Cardiac muscle cell (in vitro differentiated cells and primary cell): ENCODE data around the gene ZNF764. TPM values are rescaled to one million over a fixed set of nuclear protein-coding genes. Genes with fewer than 3 reads are reported as not detected.
A peak's percentile ranks its signal among the peaks of the same experiment; 100 is the strongest.

Source experiments
- DNase-seq, 2 donors: peaks; one replicate each; pipeline versions ENCODE4 v3.0.0 to v3.0.0-alpha.2; 2010 to 2017; ENCODE audit warnings: low read depth in 1 of 2, low spot score in 1 of 2
- H3K27ac ChIP-seq: fragments of 200-600 bp; sonication (generic); 2 replicates; pipeline ENCODE4 v1.5.1; 2016
- H3K27me3 ChIP-seq: fragments of 200-600 bp; sonication (generic); 2 replicates; pipeline ENCODE4 v1.6.0; 2016; ENCODE audit warnings: control low read depth
- H3K36me3 ChIP-seq: fragments of 200-600 bp; sonication (generic); 2 replicates; pipeline ENCODE4 v1.5.1; 2016; ENCODE audit warnings: control low read depth
- H3K4me1 ChIP-seq: fragments of 200-600 bp; sonication (generic); 2 replicates; pipeline ENCODE4 v1.8.1; 2017; ENCODE audit warnings: low read depth, mild to moderate bottlenecking, mixed run types
- H3K4me3 ChIP-seq: fragments of 200-600 bp; sonication (generic); 2 replicates; pipeline ENCODE4 v1.5.1; 2016; ENCODE audit warnings: mild to moderate bottlenecking
- H3K9me3 ChIP-seq: fragments of 200-600 bp; sonication (generic); 2 replicates; pipeline ENCODE4 v1.5.1; 2017; ENCODE audit warnings: low read depth, mild to moderate bottlenecking, control low read depth
- polyA plus RNA-seq: library from polyadenylated mRNA; unstranded; fragments of >200 nt; fragmentation: Nextera tagmentation; extraction: Ambion mirVana; gene quantifications from 2 replicates; pipeline ENCODE4 v1.2.1, GENCODE V29; 2016
- total RNA-seq: library from RNA; depleted of rRNA; stranded (reverse); fragments of >200 nt; gene quantifications from 2 replicates; pipeline ENCODE4 v1.2.3, GENCODE V29; 2016
- TF ChIP-seq, protein P1 (sequence below): IDR thresholded peaks from 2 replicates; pipeline ENCODE4 v1.5.1; 2012; ENCODE audit warnings: low read depth, mild to moderate bottlenecking, low read length

ZNF764 gene
- total and polyA plus RNA-seq, 2 experiments from 2014 or later = 12.0 to 34.7 TPM

- TF ChIP-seq, protein P1, sequence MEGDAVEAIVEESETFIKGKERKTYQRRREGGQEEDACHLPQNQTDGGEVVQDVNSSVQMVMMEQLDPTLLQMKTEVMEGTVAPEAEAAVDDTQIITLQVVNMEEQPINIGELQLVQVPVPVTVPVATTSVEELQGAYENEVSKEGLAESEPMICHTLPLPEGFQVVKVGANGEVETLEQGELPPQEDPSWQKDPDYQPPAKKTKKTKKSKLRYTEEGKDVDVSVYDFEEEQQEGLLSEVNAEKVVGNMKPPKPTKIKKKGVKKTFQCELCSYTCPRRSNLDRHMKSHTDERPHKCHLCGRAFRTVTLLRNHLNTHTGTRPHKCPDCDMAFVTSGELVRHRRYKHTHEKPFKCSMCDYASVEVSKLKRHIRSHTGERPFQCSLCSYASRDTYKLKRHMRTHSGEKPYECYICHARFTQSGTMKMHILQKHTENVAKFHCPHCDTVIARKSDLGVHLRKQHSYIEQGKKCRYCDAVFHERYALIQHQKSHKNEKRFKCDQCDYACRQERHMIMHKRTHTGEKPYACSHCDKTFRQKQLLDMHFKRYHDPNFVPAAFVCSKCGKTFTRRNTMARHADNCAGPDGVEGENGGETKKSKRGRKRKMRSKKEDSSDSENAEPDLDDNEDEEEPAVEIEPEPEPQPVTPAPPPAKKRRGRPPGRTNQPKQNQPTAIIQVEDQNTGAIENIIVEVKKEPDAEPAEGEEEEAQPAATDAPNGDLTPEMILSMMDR = no peak
- H3K4me3 ChIP-seq = no peak overlapping the region
- no peaks in the 10 kb centered on the region for H3K27me3 ChIP-seq
- no peak overlapping the region for H3K27ac ChIP-seq
- H3K4me1 ChIP-seq = no peaks in the 10 kb centered on the region
- peaks cover 4% of the 10 kb centered on the region for H3K36me3 ChIP-seq
- H3K9me3 ChIP-seq = no peaks in the 10 kb centered on the region
- DNase-seq = no peak
These were observed 30.5 kb upstream of the ZNF764 start for GRCh38 chr16:30588651-30589050.

DNA sequence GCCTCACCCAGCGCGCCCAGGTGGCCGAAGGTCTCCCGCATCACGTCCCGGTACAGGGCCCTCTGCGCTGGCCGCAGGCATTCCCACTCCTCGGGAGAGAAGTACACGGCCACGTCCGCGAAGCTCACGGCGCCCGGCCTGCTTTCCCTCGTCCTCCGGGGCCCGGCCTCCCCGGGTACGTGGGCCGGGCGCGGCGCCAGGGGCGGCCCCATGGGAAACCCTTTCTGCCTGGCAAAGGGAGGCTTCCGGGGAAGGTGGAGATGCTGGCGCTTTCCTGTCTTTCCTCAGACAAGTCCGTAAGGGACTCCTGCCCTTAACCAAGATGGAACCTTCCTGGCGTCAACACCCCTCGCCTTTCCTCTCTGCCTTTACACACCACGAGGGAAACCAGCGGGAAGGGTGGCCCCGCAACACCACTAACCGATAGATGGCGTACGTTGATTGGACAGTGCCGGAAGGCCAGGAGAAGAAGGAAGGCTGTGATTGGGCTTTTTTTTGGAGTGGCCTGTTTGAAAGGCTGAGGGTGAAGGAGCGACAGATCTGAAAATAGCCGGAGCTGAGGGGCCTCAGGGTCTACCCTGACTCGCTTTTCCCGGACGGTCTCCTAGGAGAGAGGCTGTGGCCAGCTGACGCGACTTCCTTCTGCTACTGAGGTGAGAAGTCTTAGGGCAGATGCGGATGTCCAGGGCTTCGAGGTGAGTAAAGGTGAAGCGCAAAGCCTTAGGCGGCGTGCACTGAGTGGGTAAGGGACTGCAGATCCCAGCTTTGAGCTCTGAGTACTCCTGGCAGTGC is 27.4 kb upstream of the ZNF764 start, which contains the start of gene ZNF785:
ZNF785 (minus strand) TSS at position 298 of the 792 bp plus-strand sequence; CDS start at position 212, 86 bp downstream.
- TF ChIP-seq, protein P1 = peak; percentile 5
- peaks cover 16% of the 10 kb centered on the region for H3K36me3 ChIP-seq
- no peaks in the 10 kb centered on the region for H3K9me3 ChIP-seq
- no peaks in the 10 kb centered on the region for H3K27me3 ChIP-seq
- no peaks in the 10 kb centered on the region for H3K4me1 ChIP-seq
- peak within 1 kb of the TSS; percentile 82 for H3K4me3 ChIP-seq
- H3K27ac ChIP-seq = peak within 1 kb of the TSS; percentile 95
- peak; percentile 98 to 100 for DNase-seq

GRCh38 chr16:30585022-30585399 is 26.8 kb upstream of the ZNF764 start:
- Histone ChIP-seq H3K36me3 (peaks cover 16% of the 10 kb centered on the region), H3K9me3 (no peaks in the 10 kb centered on the region), H3K4me3 (peak overlapping the region; percentile 82), H3K27ac (peak overlapping the region; percentile 95), H3K4me1 (no peaks in the 10 kb centered on the region), H3K27me3 (no peaks in the 10 kb centered on the region)
- TF ChIP-seq, protein P1 = no peak
- DNase-seq = no peak

DNA sequence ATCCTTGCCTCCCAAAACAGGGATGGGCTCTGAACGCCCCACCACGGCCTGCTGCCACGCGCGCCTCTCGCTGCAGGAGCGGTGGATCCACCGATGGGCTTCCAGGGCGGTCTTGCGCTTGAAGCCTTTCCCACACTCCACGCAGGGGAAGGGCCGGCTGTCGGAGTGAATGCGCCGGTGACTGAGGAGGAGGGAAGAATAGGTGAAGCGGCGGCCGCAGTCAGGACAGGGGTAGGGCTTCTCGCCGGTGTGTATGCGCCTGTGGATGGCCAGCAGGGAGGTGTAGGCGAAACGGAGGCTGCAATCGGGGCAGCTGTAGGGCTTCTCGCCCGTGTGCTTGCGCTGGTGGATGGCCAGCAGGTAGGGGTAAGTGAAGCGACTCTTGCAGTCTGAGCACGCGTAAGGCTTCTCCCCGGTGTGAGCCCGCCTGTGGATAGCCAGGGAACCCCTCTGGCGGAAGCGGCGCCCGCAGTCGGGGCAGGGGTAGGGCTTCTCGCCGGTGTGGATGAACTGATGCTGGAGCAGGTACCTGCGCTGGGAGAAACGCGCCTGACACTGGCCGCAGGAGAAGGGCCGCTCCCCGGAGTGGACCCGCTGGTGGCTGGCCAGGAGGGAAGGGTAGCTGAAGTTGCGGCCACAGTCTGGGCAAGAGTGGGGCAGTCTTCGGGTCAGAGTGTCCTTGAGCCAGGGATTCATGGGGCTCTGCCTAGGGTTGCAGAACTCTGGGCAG is 24.6 kb upstream of the ZNF764 start:
- H3K27me3 ChIP-seq = no peaks in the 10 kb centered on the region
- DNase-seq = no peak
- TF ChIP-seq, protein P1 = no peak
- no peak overlapping the region for H3K27ac ChIP-seq
- no peak overlapping the region for H3K4me3 ChIP-seq
- no peaks in the 10 kb centered on the region for H3K4me1 ChIP-seq
- H3K36me3 ChIP-seq = peaks cover 19% of the 10 kb centered on the region
- no peaks in the 10 kb centered on the region for H3K9me3 ChIP-seq

DNA sequence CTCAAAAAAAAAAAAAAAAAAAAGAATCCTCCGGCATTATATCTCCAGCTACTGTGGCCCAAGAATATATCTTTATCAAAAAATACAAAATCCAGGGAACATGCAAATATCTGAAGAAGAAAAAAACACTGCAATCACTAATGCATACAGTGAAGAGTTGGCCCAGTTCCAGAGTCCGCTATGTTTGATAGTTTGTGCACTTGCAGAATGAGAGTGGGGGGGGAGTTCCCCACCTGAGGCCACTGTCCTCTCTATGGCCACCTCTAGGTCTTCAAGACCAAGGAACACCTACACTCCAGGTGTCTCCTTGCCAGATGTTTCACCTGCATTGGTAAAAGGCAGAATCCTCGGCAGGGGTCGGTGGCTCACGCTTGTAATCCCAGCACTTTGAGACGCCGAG is 23.3 kb upstream of the ZNF764 start:
- Histone ChIP-seq H3K4me1 (no peaks in the 10 kb centered on the region), H3K27ac (no peak overlapping the region), H3K4me3 (no peak overlapping the region), H3K27me3 (no peaks in the 10 kb centered on the region), H3K36me3 (peaks cover 19% of the 10 kb centered on the region), H3K9me3 (no peaks in the 10 kb centered on the region)
- no peak for DNase-seq
- TF ChIP-seq, protein P1 = no peak
